Stimulated activated CD8-positive, alpha-beta memory T cell treated with anti-CD3 and anti-CD28 coated beads, Interleukin-2, amount 100 ng/mL, for 1 hour (primary cell): Measurements from ENCODE around the gene LSAMP.

Experiments used
- DNase-seq, 2 donors: peaks; one replicate each; pipeline ENCODE4 v3.0.0-alpha.2; 2020; ENCODE audit warnings: low read depth in 2 of 2

The LSAMP gene

GRCh38 chr3:115898656-115899410 is 546.5 kb downstream of the LSAMP start:
- DNase-seq = no peak

GRCh38 chr3:115891006-115891636 is 554.2 kb downstream of the LSAMP start:
- no peak for DNase-seq

- no peak for DNase-seq
Observed at GRCh38 chr3:115890579-115890978, 554.7 kb downstream of the LSAMP start.

- DNase-seq = no peak
Observed at GRCh38 chr3:115885621-115886020, 559.7 kb downstream of the LSAMP start.

GRCh38 chr3:115877615-115877899 is 567.7 kb downstream of the LSAMP start:
- DNase-seq = no peak

GRCh38 chr3:115876876-115877614 is 568.2 kb downstream of the LSAMP start:
- DNase-seq = no peak

- no peak for DNase-seq
Observed at GRCh38 chr3:115875460-115875859, 569.8 kb downstream of the LSAMP start.

- no peak for DNase-seq
Observed at GRCh38 chr3:115871735-115872134, 573.6 kb downstream of the LSAMP start.

- DNase-seq = no peak
Observed at GRCh38 chr3:115864911-115865310, 580.4 kb downstream of the LSAMP start.

GRCh38 chr3:115862849-115863248 is 582.4 kb downstream of the LSAMP start:
- no peak for DNase-seq

GRCh38 chr3:115862099-115862498 is 583.2 kb downstream of the LSAMP start:
- DNase-seq = no peak

GRCh38 chr3:115861166-115861733 is 584.0 kb downstream of the LSAMP start:
- no peak for DNase-seq

- no peak for DNase-seq
Observed at GRCh38 chr3:115860766-115861165, 584.5 kb downstream of the LSAMP start.

- no peak for DNase-seq
Observed at GRCh38 chr3:115859002-115859807, 586.1 kb downstream of the LSAMP start.

GRCh38 chr3:115857518-115858136 is 587.7 kb downstream of the LSAMP start:
- DNase-seq = no peak

GRCh38 chr3:115855911-115856310 is 589.4 kb downstream of the LSAMP start:
- DNase-seq = no peak

- DNase-seq = no peak
Observed at GRCh38 chr3:115853104-115853503, 592.2 kb downstream of the LSAMP start.

GRCh38 chr3:115852278-115852677 is 593.0 kb downstream of the LSAMP start:
- DNase-seq = no peak

GRCh38 chr3:115851571-115851970 is 593.7 kb downstream of the LSAMP start:
- DNase-seq = no peak

GRCh38 chr3:115848641-115849040 is 596.6 kb downstream of the LSAMP start:
- DNase-seq = no peak

GRCh38 chr3:115845986-115846385 is 599.3 kb downstream of the LSAMP start:
- DNase-seq = no peak
